DMS53 (cell line): ENCODE data around the gene ATOH8.
"Not testable (repeated sequence)": the region's sequence is repeated elsewhere in the genome, so short reads cannot be mapped to it uniquely, and the experiment has no call there.

ENCODE experiments used
- DNase-seq: peaks from one replicate; lab custom pipeline; 2025; lab: John Stamatoyannopoulos, UW

ATOH8 gene

GRCh38 chr2:85753525-85754312, at the start of gene ATOH8:
ATOH8 (plus strand) TSS chr2:85753991; CDS start chr2:85754190, 199 bp downstream.
- peak; percentile 93 for DNase-seq

GRCh38 chr2:85704038-85704437, 49.8 kb upstream of the ATOH8 start:
- DNase-seq: no peak

- no peak for DNase-seq
Measured at GRCh38 chr2:85704800-85705679, 48.8 kb upstream of the ATOH8 start.

DNA sequence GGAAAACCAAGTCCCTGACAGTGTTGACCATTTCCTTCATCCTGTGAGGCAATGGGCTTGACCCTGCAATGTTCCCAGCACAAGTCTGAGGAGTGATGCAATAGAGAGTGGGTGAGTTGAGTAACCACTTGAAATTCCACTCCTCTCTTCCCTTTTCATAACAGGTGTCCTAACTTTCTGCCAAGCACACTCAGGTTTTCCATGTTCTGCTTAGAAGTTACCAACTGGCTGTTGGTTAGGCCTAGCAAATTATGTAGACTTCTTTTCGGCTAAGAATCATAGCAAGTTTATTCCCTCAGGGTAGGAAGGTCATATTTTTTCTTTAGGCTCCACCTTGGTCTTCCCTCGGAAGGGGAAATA, 48.1 kb upstream of the ATOH8 start:
- peak; percentile 75 for DNase-seq

GRCh38 chr2:85706063-85706462, 47.7 kb upstream of the ATOH8 start:
- DNase-seq: no peak

GRCh38 chr2:85706599-85707296, 47.0 kb upstream of the ATOH8 start:
- DNase-seq: no peak

- DNase-seq: peak; percentile 99
Measured at GRCh38 chr2:85707304-85707703, 46.5 kb upstream of the ATOH8 start.

GRCh38 chr2:85708641-85709040, 45.1 kb upstream of the ATOH8 start:
- DNase-seq: no peak

DNA sequence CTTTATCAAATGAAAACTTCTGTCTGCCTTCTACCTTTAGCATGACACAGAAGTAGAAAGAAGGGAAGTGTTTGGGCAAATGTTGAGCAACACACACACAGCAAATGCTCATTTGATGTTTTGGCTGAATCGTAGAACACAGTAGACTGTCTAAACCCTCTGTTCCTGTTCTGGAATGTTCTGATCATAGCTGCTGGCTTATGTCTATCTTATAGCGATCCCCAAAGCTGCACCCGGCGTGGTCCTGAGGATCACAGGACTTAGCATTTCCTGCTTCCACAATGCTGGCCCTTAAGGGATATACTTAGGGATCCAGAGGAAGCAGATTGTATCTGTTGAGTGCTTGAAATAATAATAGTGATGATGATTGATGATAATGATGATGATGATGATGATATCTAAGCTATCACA, 44.4 kb upstream of the ATOH8 start:
- no peak for DNase-seq

DNA sequence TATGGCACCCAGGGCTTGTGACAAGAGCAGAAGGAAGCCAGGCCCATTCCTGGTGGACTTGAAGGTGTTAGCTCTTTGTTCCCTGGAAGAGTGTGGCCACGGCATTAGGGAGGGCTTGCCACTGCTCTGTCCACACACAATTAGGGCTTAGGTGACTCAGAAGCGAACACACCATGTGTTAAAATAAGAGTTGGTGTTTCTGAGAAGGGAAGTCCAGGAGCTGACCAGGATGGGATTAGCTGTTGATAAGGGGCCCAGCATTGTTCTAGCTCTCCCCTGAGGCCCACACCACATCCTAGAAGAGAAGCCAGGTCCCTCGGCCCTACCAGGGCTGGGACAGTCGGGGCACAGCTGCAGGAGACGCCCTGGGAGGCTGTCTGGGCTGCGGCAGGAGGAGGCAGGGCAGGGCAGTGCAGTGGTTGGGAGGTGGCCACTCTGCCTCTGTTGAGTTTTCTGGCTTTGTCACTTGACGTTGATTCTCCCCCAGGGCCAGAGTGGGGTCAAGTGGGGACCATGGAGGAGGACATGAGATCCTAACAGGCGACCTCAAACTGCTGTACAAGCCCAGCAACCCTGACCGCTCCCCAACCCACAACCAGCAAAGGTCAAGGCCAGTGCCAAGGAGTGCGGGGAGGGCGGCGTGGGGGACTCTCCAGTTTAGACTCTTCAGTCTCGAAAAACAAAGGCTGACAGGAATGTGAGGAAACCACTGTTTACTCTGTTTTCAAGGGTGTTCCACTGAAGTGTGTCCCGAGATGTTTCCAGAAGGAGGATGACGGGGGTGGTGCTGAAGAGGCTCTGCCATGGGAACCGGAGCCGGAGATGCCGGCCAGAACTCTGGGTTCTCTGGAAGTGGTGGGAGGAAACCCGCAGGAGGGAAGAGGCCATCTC, 42.9 kb upstream of the ATOH8 start:
- DNase-seq: peak; percentile 74

GRCh38 chr2:85711578-85712060, 42.2 kb upstream of the ATOH8 start:
- DNase-seq: no peak

DNA sequence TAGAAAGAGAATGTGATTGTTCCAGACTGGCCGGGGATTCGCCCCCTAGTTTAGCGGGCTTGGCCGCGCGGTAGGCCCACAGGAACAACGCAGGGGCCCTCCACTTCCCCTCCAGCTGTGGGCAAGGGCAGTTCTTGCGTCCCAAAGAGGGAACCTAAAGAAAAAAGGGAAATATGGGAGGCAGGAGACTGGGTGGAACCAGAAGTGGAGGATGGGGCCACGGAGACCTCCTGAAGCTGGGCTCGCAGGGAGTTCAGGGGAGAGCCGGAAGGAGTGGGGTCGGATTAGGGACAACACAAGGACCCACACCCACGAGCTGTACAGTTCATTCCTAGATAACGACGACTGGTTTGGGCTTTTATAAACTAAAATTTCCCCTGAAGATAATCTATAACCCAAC, 41.5 kb upstream of the ATOH8 start:
- DNase-seq: no peak

DNA sequence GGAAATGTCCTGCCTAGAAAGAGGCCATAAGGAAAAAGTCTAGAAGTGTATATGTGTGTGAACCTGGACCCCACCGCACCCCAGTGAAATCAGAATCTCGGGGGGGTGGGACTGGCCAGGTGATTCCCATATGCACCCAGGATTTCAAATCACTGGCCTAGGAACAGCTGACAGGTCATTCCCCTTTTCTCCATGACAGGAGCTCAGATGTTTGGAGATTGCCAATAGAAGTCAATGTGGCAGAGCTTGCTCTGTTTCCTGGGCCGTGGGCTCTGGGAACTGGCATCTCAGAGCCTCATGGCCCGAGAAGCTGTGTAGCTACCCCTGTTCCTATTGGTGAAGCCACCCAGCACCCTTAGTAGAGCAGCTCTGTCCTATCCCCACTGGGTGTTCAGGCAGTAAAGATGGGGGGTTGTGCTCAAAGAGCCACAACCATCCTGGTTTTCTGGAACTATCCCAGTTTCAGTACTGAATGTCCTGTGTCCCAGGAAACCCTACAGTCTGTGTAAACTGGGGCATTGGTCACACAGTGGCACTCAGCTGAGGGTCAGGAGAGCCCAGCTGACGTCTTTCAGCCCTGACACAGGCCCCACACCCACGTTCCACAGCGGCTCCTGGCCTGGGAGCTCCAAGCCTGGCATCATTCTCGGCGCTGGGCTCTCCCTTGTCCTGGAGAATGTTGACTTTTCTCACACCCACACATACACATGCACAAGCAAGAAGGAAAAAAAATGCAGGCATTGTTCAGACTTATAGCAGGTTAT, 40.8 kb upstream of the ATOH8 start:
- peak; percentile 87 for DNase-seq

GRCh38 chr2:85713836-85714235, 40.0 kb upstream of the ATOH8 start:
- DNase-seq: peak; percentile 98

- DNase-seq: not testable (repeated sequence)
Measured at GRCh38 chr2:85714421-85714820, 39.4 kb upstream of the ATOH8 start.

DNA sequence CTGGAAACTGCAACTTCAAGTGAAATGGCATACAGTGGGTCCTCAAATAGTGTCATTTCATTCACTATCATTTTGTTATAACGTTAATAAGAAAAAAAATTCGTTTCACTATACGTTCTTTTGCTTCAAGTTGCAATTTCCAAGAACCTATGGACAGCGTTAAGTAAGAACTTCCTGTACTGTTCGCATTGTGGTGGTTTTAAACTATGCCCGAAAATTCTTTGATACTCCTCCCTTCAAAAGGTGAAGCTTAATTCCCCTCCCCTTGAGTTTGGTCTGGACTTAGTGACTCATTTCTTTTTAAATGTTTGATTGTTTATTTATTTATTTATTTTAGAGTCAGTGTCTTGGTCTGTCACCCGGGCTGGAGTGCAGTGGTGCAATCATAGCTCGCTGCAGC, 39.0 kb upstream of the ATOH8 start:
- no peak for DNase-seq

GRCh38 chr2:85716346-85716914, 37.4 kb upstream of the ATOH8 start:
- no peak for DNase-seq

- DNase-seq: no peak
Measured at GRCh38 chr2:85717308-85718008, 36.3 kb upstream of the ATOH8 start.

GRCh38 chr2:85718009-85718391, 35.8 kb upstream of the ATOH8 start:
- DNase-seq: peak; percentile 33
